Measurements from ENCODE around the gene PHF11.

PHF11 gene

DNA sequence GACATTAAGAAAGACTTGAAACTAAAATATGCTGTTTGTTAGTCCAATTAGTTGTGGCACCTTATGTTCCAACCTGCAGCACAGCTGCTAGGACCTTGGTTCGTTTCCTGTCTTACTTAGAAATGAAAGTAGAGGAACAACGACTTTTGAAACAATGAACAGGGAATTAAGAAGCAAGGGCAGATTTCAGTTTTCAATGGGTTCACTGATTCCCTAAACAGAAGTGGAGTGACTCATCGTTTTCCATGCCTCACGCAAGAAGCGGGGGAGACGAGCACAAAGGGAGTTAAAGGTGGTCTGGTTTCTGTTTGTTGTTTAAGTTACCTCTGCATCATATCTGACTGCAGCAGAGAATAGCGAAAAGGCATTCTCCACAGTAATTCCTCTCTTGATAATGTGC is 44.8 kb downstream of the PHF11 start:
- H3K4me1 ChIP-seq (ENCODE audit: insufficient read depth, low read length, severe bottlenecking) = peaks cover 46% of the 10 kb centered on the region
- no peak overlapping the region for H2AFZ ChIP-seq (ENCODE audit: low read length)
- H4K20me1 ChIP-seq (ENCODE audit: insufficient read depth, low read length) = no peaks in the 10 kb centered on the region
- H3K27me3 ChIP-seq (ENCODE audit: insufficient read depth, low read length) = no peaks in the 10 kb centered on the region
- peak overlapping the region; percentile 76 for H3K27ac ChIP-seq (ENCODE audit: low read depth, low read length, poor library complexity, severe bottlenecking)
- no peaks in the 10 kb centered on the region for H3K9me2 ChIP-seq (ENCODE audit: low read depth, low read length)
- H3K36me3 ChIP-seq (ENCODE audit: insufficient read depth, low read length) = peaks cover 75% of the 10 kb centered on the region
- TF ChIP-seq EZH2 (IDR thresholded peaks at IDR 0.05; ENCODE audit: borderline replicate concordance, low read length) = no peak
- TF ChIP-seq, protein P1, sequence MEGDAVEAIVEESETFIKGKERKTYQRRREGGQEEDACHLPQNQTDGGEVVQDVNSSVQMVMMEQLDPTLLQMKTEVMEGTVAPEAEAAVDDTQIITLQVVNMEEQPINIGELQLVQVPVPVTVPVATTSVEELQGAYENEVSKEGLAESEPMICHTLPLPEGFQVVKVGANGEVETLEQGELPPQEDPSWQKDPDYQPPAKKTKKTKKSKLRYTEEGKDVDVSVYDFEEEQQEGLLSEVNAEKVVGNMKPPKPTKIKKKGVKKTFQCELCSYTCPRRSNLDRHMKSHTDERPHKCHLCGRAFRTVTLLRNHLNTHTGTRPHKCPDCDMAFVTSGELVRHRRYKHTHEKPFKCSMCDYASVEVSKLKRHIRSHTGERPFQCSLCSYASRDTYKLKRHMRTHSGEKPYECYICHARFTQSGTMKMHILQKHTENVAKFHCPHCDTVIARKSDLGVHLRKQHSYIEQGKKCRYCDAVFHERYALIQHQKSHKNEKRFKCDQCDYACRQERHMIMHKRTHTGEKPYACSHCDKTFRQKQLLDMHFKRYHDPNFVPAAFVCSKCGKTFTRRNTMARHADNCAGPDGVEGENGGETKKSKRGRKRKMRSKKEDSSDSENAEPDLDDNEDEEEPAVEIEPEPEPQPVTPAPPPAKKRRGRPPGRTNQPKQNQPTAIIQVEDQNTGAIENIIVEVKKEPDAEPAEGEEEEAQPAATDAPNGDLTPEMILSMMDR (IDR thresholded peaks at IDR 0.05; ENCODE audit: low read length) = no peak
- peak overlapping the region; percentile 35 for H3K9ac ChIP-seq (ENCODE audit: low read length)
- H3K4me3 ChIP-seq (ENCODE audit: low read depth, low read length, poor library complexity, severe bottlenecking) = peak overlapping the region; percentile 30
- H3K4me2 ChIP-seq (ENCODE audit: low read length) = peak overlapping the region; percentile 69
- no peaks in the 10 kb centered on the region for H3F3A ChIP-seq (ENCODE audit: insufficient read depth, low read length)
- no peaks in the 10 kb centered on the region for H3K9me3 ChIP-seq (ENCODE audit: low read length)
- no peaks in the 10 kb centered on the region for H3K79me2 ChIP-seq (ENCODE audit: insufficient read depth, low read length)

DNA sequence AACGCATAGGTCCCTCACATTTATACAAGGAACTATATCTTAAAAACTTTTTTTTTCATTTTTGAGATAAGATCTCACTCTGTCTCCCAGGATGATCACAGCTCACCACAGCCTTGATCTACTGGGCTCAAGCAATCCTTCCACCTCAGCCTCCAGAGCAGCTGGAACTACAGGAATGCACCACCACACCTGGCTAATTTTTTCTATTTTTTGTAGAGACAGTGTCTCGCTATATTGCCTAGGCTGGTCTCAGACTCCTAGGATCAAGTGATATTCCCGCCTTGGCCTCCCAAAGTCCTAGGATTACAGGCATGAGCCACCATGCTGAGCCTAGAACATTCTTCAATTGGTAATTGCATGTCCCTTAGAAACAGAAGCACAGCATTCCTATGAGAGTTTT is 47.9 kb downstream of the PHF11 start:
- Histone ChIP-seq H3K9ac (ENCODE audit: low read length) (no peak overlapping the region), H3K27me3 (ENCODE audit: insufficient read depth, low read length) (no peaks in the 10 kb centered on the region)

DNA sequence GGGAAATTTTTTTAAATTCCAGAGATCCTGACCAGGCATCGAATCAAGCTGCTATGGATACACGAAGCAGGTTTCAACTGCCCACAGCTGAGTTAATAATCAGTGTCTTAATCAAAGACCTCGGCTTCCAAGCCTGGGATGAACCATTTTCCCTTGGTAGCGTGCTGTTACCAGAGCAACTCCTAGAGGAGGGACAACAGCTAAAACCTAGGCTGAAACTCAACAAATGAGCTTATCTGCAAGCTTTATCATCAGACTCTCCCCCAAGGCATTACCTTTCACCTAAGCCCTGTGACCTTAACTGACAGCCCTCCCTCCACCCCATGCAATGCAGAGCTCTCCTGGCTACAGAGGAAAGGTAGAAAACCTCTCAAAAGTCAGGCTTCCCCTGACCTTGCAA is 49.9 kb downstream of the PHF11 start:
- no peak for TF ChIP-seq EZH2 (IDR thresholded peaks at IDR 0.05; ENCODE audit: borderline replicate concordance, low read length)
- TF ChIP-seq, protein P1 (IDR thresholded peaks at IDR 0.05; ENCODE audit: low read length) = no peak
- Histone ChIP-seq H3K4me3 (ENCODE audit: low read depth, low read length, poor library complexity, severe bottlenecking) (no peak overlapping the region), H4K20me1 (ENCODE audit: insufficient read depth, low read length) (no peaks in the 10 kb centered on the region), H3K9me2 (ENCODE audit: low read depth, low read length) (no peaks in the 10 kb centered on the region), H3K27me3 (ENCODE audit: insufficient read depth, low read length) (no peaks in the 10 kb centered on the region), H3K27ac (ENCODE audit: low read depth, low read length, poor library complexity, severe bottlenecking) (no peak overlapping the region), H3K4me1 (ENCODE audit: insufficient read depth, low read length, severe bottlenecking) (peaks cover 9% of the 10 kb centered on the region), H3K79me2 (ENCODE audit: insufficient read depth, low read length) (no peaks in the 10 kb centered on the region), H3K36me3 (ENCODE audit: insufficient read depth, low read length) (peaks cover 96% of the 10 kb centered on the region), H3K9ac (ENCODE audit: low read length) (no peak overlapping the region), H2AFZ (ENCODE audit: low read length) (no peak overlapping the region), H3F3A (ENCODE audit: insufficient read depth, low read length) (no peaks in the 10 kb centered on the region), H3K4me2 (ENCODE audit: low read length) (no peak overlapping the region), H3K9me3 (ENCODE audit: low read length) (no peaks in the 10 kb centered on the region)

More for the DNA sequence above, 47.9 kb downstream of the PHF11 start:
- Histone ChIP-seq H3K79me2 (ENCODE audit: insufficient read depth, low read length) (no peaks in the 10 kb centered on the region), H3F3A (ENCODE audit: insufficient read depth, low read length) (no peaks in the 10 kb centered on the region), H4K20me1 (ENCODE audit: insufficient read depth, low read length) (no peaks in the 10 kb centered on the region), H3K36me3 (ENCODE audit: insufficient read depth, low read length) (peaks cover 95% of the 10 kb centered on the region), H3K4me2 (ENCODE audit: low read length) (no peak overlapping the region), H3K9me3 (ENCODE audit: low read length) (no peaks in the 10 kb centered on the region), H3K27ac (ENCODE audit: low read depth, low read length, poor library complexity, severe bottlenecking) (no peak overlapping the region), H3K4me1 (ENCODE audit: insufficient read depth, low read length, severe bottlenecking) (peaks cover 26% of the 10 kb centered on the region), H2AFZ (ENCODE audit: low read length) (no peak overlapping the region), H3K4me3 (ENCODE audit: low read depth, low read length, poor library complexity, severe bottlenecking) (no peak overlapping the region), H3K9me2 (ENCODE audit: low read depth, low read length) (no peaks in the 10 kb centered on the region)
- TF ChIP-seq, protein P1 (IDR thresholded peaks at IDR 0.05; ENCODE audit: low read length) = no peak
- TF ChIP-seq EZH2 (IDR thresholded peaks at IDR 0.05; ENCODE audit: borderline replicate concordance, low read length) = no peak
